CD14-positive monocyte (primary cell): Measurements from ENCODE around the gene DENND4C. TPM values are rescaled to one million over a fixed set of nuclear protein-coding genes. Genes with fewer than 3 reads are reported as not detected.

ENCODE experiments used
- DNase-seq, 3 donors: peaks; one replicate each; pipeline ENCODE4 v3.0.0-alpha.2; 2011 to 2022
- H2AFZ ChIP-seq: 2 replicates; pipeline ENCODE4 v1.6.0; 2012; ENCODE audit warnings: mild to moderate bottlenecking, low read depth, low read length, inconsistent platforms; ENCODE audit not compliant: insufficient read depth, poor library complexity, severe bottlenecking
- H3K27ac ChIP-seq, 2 donors: 1 replicate in 1 of 2; 2 replicates in 1 of 2; pipeline ENCODE4 v1.5.1; 2012 to 2013; ENCODE audit warnings: low read length in 2 of 2, control low read depth in 1 of 2, inconsistent platforms in 1 of 2, low read depth in 1 of 2, mild to moderate bottlenecking in 1 of 2
- H3K27me3 ChIP-seq, 2 donors: one replicate each; pipeline versions ENCODE4 v1.6.0 to v1.6.1; 2011 to 2013; ENCODE audit warnings: low read length in 2 of 2; ENCODE audit not compliant: control insufficient read depth in 2 of 2, insufficient read depth in 2 of 2
- H3K36me3 ChIP-seq, 2 donors: replicated peaks in 1 of 2; 1 replicate in 1 of 2; 2 replicates in 1 of 2; pipeline versions ENCODE4 v1.5.1 to v1.6.1; 2012 to 2013; ENCODE audit warnings: low read length in 2 of 2, control low read depth in 1 of 2, inconsistent platforms in 1 of 2, mild to moderate bottlenecking in 1 of 2; ENCODE audit not compliant: insufficient read depth in 2 of 2, control insufficient read depth in 1 of 2
- H3K4me1 ChIP-seq, 2 donors: 1 replicate in 1 of 2; 2 replicates in 1 of 2; pipeline versions ENCODE4 v1.5.1 to v1.6.1; 2012 to 2013; ENCODE audit warnings: low read length in 2 of 2, control low read depth in 1 of 2, inconsistent platforms in 1 of 2, mild to moderate bottlenecking in 1 of 2, moderate library complexity in 1 of 2; ENCODE audit not compliant: insufficient read depth in 2 of 2, control insufficient read depth in 1 of 2
- H3K4me2 ChIP-seq: replicated peaks from 2 replicates; pipeline ENCODE3; 2012; ENCODE audit warnings: low read length, moderate library complexity, mild to moderate bottlenecking; ENCODE audit not compliant: poor library complexity, severe bottlenecking; ENCODE audit errors: extremely low read depth
- H3K4me3 ChIP-seq, 3 experiments: fragments of 200-600 bp in 1 of 3; sonication (generic) in 1 of 3; replicated peaks in 1 of 3; 1 replicate in 2 of 3; 2 replicates in 1 of 3; pipeline ENCODE4 v1.5.1; 2011 to 2013; ENCODE audit warnings: low read length in 3 of 3, mild to moderate bottlenecking in 3 of 3, control low read depth in 2 of 3, low read depth in 2 of 3, inconsistent platforms in 1 of 3, moderate library complexity in 1 of 3
- H3K79me2 ChIP-seq: 2 replicates; pipeline ENCODE4 v1.6.0; 2012; ENCODE audit warnings: mild to moderate bottlenecking, control low read depth, inconsistent platforms, low read length, moderate library complexity; ENCODE audit not compliant: insufficient read depth
- H3K9ac ChIP-seq: 2 replicates; pipeline ENCODE4 v1.6.0; 2017; ENCODE audit warnings: low read length, mild to moderate bottlenecking; ENCODE audit not compliant: insufficient read depth, poor library complexity, severe bottlenecking
- H3K9me3 ChIP-seq, 2 donors: replicated peaks in 1 of 2; 1 replicate in 1 of 2; 2 replicates in 1 of 2; pipeline versions ENCODE4 v1.5.1 to v1.6.1; 2012 to 2013; ENCODE audit warnings: low read length in 2 of 2, control low read depth in 1 of 2; ENCODE audit not compliant: control insufficient read depth in 1 of 2, insufficient read depth in 1 of 2
- H4K20me1 ChIP-seq: 2 replicates; pipeline ENCODE4 v1.6.0; 2012; ENCODE audit warnings: mild to moderate bottlenecking, low read length, control low read depth, moderate library complexity; ENCODE audit not compliant: insufficient read depth
- H3K27ac Mint-ChIP-seq, 7 donors: one replicate each; pipeline ENCODE4 v1.8.0; 2020; ENCODE audit warnings: mild to moderate bottlenecking in 7 of 7, mixed read lengths in 7 of 7, moderate library complexity in 6 of 7, inconsistent platforms in 2 of 7
- H3K27me3 Mint-ChIP-seq, 3 donors: one replicate each; pipeline ENCODE4 v1.8.0; 2021 to 2022; ENCODE audit warnings: low read depth in 3 of 3, mild to moderate bottlenecking in 3 of 3, mixed read lengths in 3 of 3, moderate library complexity in 3 of 3, inconsistent platforms in 1 of 3
- H3K36me3 Mint-ChIP-seq, 2 donors: one replicate each; pipeline ENCODE4 v1.8.0; 2020; ENCODE audit warnings: mixed read lengths in 2 of 2, inconsistent platforms in 1 of 2, mild to moderate bottlenecking in 1 of 2
- H3K4me1 Mint-ChIP-seq: one replicate; pipeline ENCODE4 v1.8.0; 2020; ENCODE audit warnings: mild to moderate bottlenecking, mixed read lengths
- H3K4me3 Mint-ChIP-seq, 2 donors: one replicate each; pipeline ENCODE4 v1.8.0; 2020; ENCODE audit warnings: mild to moderate bottlenecking in 2 of 2, mixed read lengths in 2 of 2, moderate library complexity in 1 of 2
- H3K9me3 Mint-ChIP-seq, 7 donors: one replicate each; pipeline ENCODE4 v1.8.0; 2020 to 2022; ENCODE audit warnings: mixed read lengths in 7 of 7, mild to moderate bottlenecking in 6 of 7, moderate library complexity in 6 of 7, inconsistent platforms in 2 of 7
- WGBS: methylation state at CpG from one replicate; pipeline ENCODE4 v1.1.5; 2013; ENCODE audit warnings: missing lambda C conversion rate; ENCODE audit not compliant: insufficient coverage; 5-methylcytosine and 5-hydroxymethylcytosine counted together
- intact Hi-C, 2 donors: fragments of 100-400 bp; cut with micrococcal nuclease; formaldehyde crosslinking; loops; one replicate each; pipeline versions ENCODE4 v1.15.0 to v1.15.1; 2023
- polyA plus RNA-seq, 3 donors: library from polyadenylated mRNA; depleted of rRNA in 1 of 3; unstranded in 2 of 3; stranded (reverse) in 1 of 3; fragments of 300-500 nt in 2 of 3; fragments of >200 nt in 1 of 3; fragmentation: Illumina TruSeq in 2 of 3; gene quantifications; 1 replicate in 2 of 3; 2 replicates in 1 of 3; pipeline ENCODE4 v1.2.3, GENCODE V29; 2012 to 2021
- TF ChIP-seq, protein P1 (sequence below): fragments of 200-600 bp; IDR thresholded peaks from one replicate; pipeline ENCODE4 v1.8.0; 2022; ENCODE audit warnings: antibody characterized with exemption, mild to moderate bottlenecking

DENND4C gene
- polyA plus RNA-seq, 3 donors, result 8.1 to 15.4 (median 12.7) TPM

DNA sequence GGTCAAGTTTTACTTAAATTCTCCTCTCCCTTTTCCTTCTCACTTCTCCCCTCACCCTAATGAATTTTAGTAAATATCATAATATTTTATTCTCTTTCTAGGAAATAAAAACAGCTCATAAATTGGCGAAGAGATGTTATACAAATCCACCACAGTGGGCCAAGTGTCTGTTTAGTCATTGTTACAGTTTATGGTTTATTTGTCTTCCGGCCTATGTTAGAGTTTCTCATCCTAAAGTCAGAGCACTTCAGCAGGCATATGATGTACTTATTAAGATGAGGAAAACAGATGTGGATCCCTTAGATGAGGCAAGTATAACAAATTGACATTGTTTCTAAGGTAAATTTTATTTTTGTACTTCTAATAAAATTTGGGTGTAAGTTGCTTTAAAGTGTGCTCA, 101.4 kb downstream of the DENND4C start:
- Mint-ChIP-seq H3K36me3 (peaks cover 45 to 55% of the 10 kb centered on the region in 2 donors), H3K27me3 (peaks cover 0 to 2% (median 0%) of the 10 kb centered on the region in 3 donors), H3K4me1 (no peaks in the 10 kb centered on the region), H3K9me3 (peaks cover 0 to 2% (median 0%) of the 10 kb centered on the region in 7 donors), H3K27ac (no peak overlapping the region), H3K4me3 (no peak overlapping the region)
- no peak overlapping the region for H3K4me3 ChIP-seq
- TF ChIP-seq, protein P1, sequence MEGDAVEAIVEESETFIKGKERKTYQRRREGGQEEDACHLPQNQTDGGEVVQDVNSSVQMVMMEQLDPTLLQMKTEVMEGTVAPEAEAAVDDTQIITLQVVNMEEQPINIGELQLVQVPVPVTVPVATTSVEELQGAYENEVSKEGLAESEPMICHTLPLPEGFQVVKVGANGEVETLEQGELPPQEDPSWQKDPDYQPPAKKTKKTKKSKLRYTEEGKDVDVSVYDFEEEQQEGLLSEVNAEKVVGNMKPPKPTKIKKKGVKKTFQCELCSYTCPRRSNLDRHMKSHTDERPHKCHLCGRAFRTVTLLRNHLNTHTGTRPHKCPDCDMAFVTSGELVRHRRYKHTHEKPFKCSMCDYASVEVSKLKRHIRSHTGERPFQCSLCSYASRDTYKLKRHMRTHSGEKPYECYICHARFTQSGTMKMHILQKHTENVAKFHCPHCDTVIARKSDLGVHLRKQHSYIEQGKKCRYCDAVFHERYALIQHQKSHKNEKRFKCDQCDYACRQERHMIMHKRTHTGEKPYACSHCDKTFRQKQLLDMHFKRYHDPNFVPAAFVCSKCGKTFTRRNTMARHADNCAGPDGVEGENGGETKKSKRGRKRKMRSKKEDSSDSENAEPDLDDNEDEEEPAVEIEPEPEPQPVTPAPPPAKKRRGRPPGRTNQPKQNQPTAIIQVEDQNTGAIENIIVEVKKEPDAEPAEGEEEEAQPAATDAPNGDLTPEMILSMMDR, result no peak
- no CpG with 5 or more reads among the region's 2 CpGs for WGBS
- intact Hi-C loops, result no loop called here
- no peaks in the 10 kb centered on the region for H3K27me3 ChIP-seq
- no peaks in the 10 kb centered on the region for H4K20me1 ChIP-seq
- H3K9ac ChIP-seq, result no peak overlapping the region
- H3K79me2 ChIP-seq, result no peaks in the 10 kb centered on the region
- H3K4me1 ChIP-seq, result no peaks in the 10 kb centered on the region
- no peak overlapping the region for H3K4me2 ChIP-seq
- H2AFZ ChIP-seq, result no peak overlapping the region
- no peak for DNase-seq
- no peaks in the 10 kb centered on the region for H3K9me3 ChIP-seq
- H3K36me3 ChIP-seq, result peaks cover 34 to 78% of the 10 kb centered on the region in 2 donors
- no peak overlapping the region for H3K27ac ChIP-seq

DNA sequence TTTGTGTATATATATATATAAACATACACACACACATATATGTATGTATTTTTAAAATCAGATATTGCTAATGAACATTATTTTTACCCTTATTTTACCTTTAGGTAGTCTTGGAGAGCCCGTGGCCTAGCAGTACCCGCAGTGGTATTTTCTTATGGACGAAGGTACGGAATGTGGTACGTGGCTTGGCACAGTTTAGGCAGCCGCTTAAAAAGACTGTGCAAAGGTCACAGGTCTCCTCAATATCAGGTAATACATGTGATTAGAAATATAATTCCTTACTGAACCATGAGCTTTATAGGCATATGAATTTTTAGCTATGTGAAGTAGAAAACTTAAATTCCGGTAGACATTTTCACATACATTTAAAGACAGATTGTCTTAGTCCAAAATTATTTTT, 105.7 kb downstream of the DENND4C start:
- Histone ChIP-seq H3K4me3 (no peak overlapping the region), H2AFZ (no peak overlapping the region), H3K9ac (no peak overlapping the region), H4K20me1 (no peaks in the 10 kb centered on the region), H3K9me3 (no peaks in the 10 kb centered on the region), H3K4me1 (no peaks in the 10 kb centered on the region), H3K79me2 (no peaks in the 10 kb centered on the region), H3K36me3 (peaks cover 50 to 90% of the 10 kb centered on the region in 2 donors), H3K27ac (no peak overlapping the region), H3K4me2 (no peak overlapping the region), H3K27me3 (no peaks in the 10 kb centered on the region)
- peaks cover 0 to 2% (median 0%) of the 10 kb centered on the region in 3 donors for H3K27me3 Mint-ChIP-seq
- no peaks in the 10 kb centered on the region for H3K4me1 Mint-ChIP-seq
- intact Hi-C loops, result no loop called here
- DNase-seq, result no peak
- no peaks in the 10 kb centered on the region for H3K9me3 Mint-ChIP-seq
- no peak overlapping the region for H3K27ac Mint-ChIP-seq
- H3K36me3 Mint-ChIP-seq, result peaks cover 51 to 55% of the 10 kb centered on the region in 2 donors
- H3K4me3 Mint-ChIP-seq, result no peak overlapping the region
- TF ChIP-seq, protein P1, result no peak
- no CpG with 5 or more reads among the region's 7 CpGs for WGBS
